ENCODE measurements around the gene AGTR1. TPM values are rescaled to one million over a fixed set of nuclear protein-coding genes. Genes with fewer than 3 reads are reported as not detected.

The AGTR1 gene
- total RNA-seq, 2 experiments from 2014 or later, result not detected

DNA sequence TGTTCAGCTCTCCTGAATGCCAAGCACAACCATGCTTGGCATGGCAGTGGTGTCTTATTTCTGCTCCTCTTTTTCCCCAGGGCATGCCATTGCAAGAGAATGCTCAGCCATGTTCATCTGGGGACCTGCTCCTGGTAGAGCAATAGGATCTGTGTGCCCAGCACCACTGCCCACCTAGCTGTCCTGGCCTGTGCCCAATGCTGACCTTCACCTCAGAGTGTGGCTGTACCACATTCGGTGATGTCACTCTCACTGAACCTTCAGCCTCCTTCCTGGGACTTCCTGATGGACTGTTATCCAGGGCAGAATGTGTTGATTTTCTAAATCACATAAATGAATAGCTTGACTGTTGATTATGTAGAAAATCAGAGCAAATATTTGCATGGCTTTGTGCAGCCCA is 42.0 kb downstream of the AGTR1 start:
- CTCF ChIA-PET, result interaction anchor here (0.6 to 0.7 kb wide), 2 partner anchors 196 to 399 kb away, joined by 3 to 4 read pairs; no protein-coding TSS in a partner anchor

GRCh38 chr3:148740291-148740690 is 42.6 kb downstream of the AGTR1 start:
- ChIA-PET POLR2A (no interaction called here), CTCF (interaction anchor here (0.6 kb wide), 1 partner anchor 400 kb away, joined by 4 read pairs; no protein-coding TSS in a partner anchor)
- intact Hi-C loops (cut with micrococcal nuclease), result no loop called here
- H3K4me1 Mint-ChIP-seq (ENCODE audit: low read depth), result no peaks in the 10 kb centered on the region
- TF ChIP-seq, protein P1, sequence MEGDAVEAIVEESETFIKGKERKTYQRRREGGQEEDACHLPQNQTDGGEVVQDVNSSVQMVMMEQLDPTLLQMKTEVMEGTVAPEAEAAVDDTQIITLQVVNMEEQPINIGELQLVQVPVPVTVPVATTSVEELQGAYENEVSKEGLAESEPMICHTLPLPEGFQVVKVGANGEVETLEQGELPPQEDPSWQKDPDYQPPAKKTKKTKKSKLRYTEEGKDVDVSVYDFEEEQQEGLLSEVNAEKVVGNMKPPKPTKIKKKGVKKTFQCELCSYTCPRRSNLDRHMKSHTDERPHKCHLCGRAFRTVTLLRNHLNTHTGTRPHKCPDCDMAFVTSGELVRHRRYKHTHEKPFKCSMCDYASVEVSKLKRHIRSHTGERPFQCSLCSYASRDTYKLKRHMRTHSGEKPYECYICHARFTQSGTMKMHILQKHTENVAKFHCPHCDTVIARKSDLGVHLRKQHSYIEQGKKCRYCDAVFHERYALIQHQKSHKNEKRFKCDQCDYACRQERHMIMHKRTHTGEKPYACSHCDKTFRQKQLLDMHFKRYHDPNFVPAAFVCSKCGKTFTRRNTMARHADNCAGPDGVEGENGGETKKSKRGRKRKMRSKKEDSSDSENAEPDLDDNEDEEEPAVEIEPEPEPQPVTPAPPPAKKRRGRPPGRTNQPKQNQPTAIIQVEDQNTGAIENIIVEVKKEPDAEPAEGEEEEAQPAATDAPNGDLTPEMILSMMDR (IDR thresholded peaks at IDR 0.05), result no peak
- DNase-seq, result no peak
- H3K27me3 Mint-ChIP-seq, result no peaks in the 10 kb centered on the region
- ATAC-seq, result no peak
- H3K27ac Mint-ChIP-seq, result no peak overlapping the region
- no peak overlapping the region for H3K4me3 Mint-ChIP-seq
- no peaks in the 10 kb centered on the region for H3K9me3 Mint-ChIP-seq
- H3K36me3 Mint-ChIP-seq (ENCODE audit: low read depth), result no peaks in the 10 kb centered on the region

More for the DNA sequence above, 42.0 kb downstream of the AGTR1 start:
- Mint-ChIP-seq H3K27ac (no peak overlapping the region), H3K4me1 (ENCODE audit: low read depth) (no peaks in the 10 kb centered on the region), H3K36me3 (ENCODE audit: low read depth) (no peaks in the 10 kb centered on the region), H3K9me3 (no peaks in the 10 kb centered on the region), H3K27me3 (no peaks in the 10 kb centered on the region), H3K4me3 (no peak overlapping the region)
- TF ChIP-seq, protein P1 (IDR thresholded peaks at IDR 0.05), result no peak
- POLR2A ChIA-PET, result interaction anchor here (0.6 kb wide), 1 partner anchor 318 kb away, joined by 3 read pairs; no protein-coding TSS in a partner anchor
- intact Hi-C loops (cut with micrococcal nuclease), result no loop called here
- DNase-seq, result no peak
- ATAC-seq, result no peak

DNA sequence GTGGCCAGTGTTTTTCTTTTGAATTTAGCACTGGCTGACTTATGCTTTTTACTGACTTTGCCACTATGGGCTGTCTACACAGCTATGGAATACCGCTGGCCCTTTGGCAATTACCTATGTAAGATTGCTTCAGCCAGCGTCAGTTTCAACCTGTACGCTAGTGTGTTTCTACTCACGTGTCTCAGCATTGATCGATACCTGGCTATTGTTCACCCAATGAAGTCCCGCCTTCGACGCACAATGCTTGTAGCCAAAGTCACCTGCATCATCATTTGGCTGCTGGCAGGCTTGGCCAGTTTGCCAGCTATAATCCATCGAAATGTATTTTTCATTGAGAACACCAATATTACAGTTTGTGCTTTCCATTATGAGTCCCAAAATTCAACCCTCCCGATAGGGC is 43.5 kb downstream of the AGTR1 start:
- intact Hi-C loops (cut with micrococcal nuclease), result no loop called here
- Mint-ChIP-seq H3K36me3 (ENCODE audit: low read depth) (no peaks in the 10 kb centered on the region), H3K4me1 (ENCODE audit: low read depth) (no peaks in the 10 kb centered on the region), H3K9me3 (no peaks in the 10 kb centered on the region), H3K27ac (no peak overlapping the region), H3K4me3 (no peak overlapping the region), H3K27me3 (no peaks in the 10 kb centered on the region)
- DNase-seq (no peak), ATAC-seq (no peak)
- POLR2A ChIA-PET, result no interaction called here
- TF ChIP-seq, protein P1 (IDR thresholded peaks at IDR 0.05), result no peak
- CTCF ChIA-PET, result no interaction called here

DNA sequence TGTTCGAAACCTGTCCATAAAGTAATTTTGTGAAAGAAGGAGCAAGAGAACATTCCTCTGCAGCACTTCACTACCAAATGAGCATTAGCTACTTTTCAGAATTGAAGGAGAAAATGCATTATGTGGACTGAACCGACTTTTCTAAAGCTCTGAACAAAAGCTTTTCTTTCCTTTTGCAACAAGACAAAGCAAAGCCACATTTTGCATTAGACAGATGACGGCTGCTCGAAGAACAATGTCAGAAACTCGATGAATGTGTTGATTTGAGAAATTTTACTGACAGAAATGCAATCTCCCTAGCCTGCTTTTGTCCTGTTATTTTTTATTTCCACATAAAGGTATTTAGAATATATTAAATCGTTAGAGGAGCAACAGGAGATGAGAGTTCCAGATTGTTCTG is 44.4 kb downstream of the AGTR1 start:
- no peaks in the 10 kb centered on the region for H3K9me3 Mint-ChIP-seq
- DNase-seq (no peak), ATAC-seq (no peak)
- no peaks in the 10 kb centered on the region for H3K27me3 Mint-ChIP-seq
- H3K4me3 Mint-ChIP-seq, result no peak overlapping the region
- POLR2A ChIA-PET, result no interaction called here
- no peak overlapping the region for H3K27ac Mint-ChIP-seq
- no peaks in the 10 kb centered on the region for H3K4me1 Mint-ChIP-seq (ENCODE audit: low read depth)
- H3K36me3 Mint-ChIP-seq (ENCODE audit: low read depth), result no peaks in the 10 kb centered on the region
- TF ChIP-seq, protein P1 (IDR thresholded peaks at IDR 0.05), result no peak
- CTCF ChIA-PET, result no interaction called here
- intact Hi-C loops (cut with micrococcal nuclease), result no loop called here

DNA sequence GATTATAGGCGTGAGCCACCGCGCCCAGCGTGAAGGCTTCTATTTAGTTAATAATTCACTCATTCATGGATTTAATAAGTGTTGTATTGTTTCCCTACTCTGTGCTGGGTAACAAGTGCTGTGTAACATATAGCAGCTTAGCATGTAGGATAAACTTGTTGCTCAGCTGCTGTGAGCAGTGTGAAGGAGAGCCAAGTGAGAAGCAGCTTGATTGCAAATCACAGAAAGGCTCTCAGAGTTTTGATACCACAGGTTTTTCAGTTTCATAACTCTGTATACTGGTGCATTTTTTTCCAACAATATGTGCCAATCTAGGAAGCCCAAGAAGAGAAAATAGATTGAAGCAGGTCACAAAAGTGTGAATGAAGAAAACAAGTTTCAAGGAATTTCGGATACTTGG is 48.4 kb downstream of the AGTR1 start:
- H3K27ac Mint-ChIP-seq, result no peak overlapping the region
- TF ChIP-seq, protein P1 (IDR thresholded peaks at IDR 0.05), result no peak
- DNase-seq, result no peak
- H3K9me3 Mint-ChIP-seq, result no peaks in the 10 kb centered on the region
- ChIA-PET CTCF (no interaction called here), POLR2A (no interaction called here)
- no peak for ATAC-seq
- H3K27me3 Mint-ChIP-seq, result no peaks in the 10 kb centered on the region
- H3K4me3 Mint-ChIP-seq, result no peak overlapping the region
- no peaks in the 10 kb centered on the region for H3K36me3 Mint-ChIP-seq (ENCODE audit: low read depth)
- intact Hi-C loops (cut with micrococcal nuclease), result no loop called here
- H3K4me1 Mint-ChIP-seq (ENCODE audit: low read depth), result no peaks in the 10 kb centered on the region
